ENCODE data around the gene NEMF.
"Not testable (repeated sequence)": the region's sequence is repeated elsewhere in the genome, so short reads cannot be mapped to it uniquely, and the experiment has no call there.

The NEMF gene

GRCh38 chr14:49816118-49816517 is 36.5 kb downstream of the NEMF start:
- H3K9me3 Mint-ChIP-seq = peaks cover 15% of the 10 kb centered on the region
- not testable (repeated sequence) for H3K4me3 Mint-ChIP-seq; H3K4me1 Mint-ChIP-seq (ENCODE audit: low read depth); H3K27me3 Mint-ChIP-seq (ENCODE audit: low read depth); H3K27ac Mint-ChIP-seq; DNase-seq (ENCODE audit: low spot score)
- peaks cover 72% of the 10 kb centered on the region for H3K36me3 Mint-ChIP-seq (ENCODE audit: low read depth)

GRCh38 chr14:49808780-49809179 is 43.8 kb downstream of the NEMF start:
- Mint-ChIP-seq H3K4me3 (no peak overlapping the region), H3K27ac (no peak overlapping the region), H3K9me3 (no peaks in the 10 kb centered on the region), H3K27me3 (ENCODE audit: low read depth) (no peaks in the 10 kb centered on the region), H3K4me1 (ENCODE audit: low read depth) (peaks cover 2% of the 10 kb centered on the region), H3K36me3 (ENCODE audit: low read depth) (peaks cover 51% of the 10 kb centered on the region)
- no peak for DNase-seq (ENCODE audit: low spot score)

GRCh38 chr14:49796025-49796424 is 56.6 kb downstream of the NEMF start:
- Mint-ChIP-seq H3K27ac (no peak overlapping the region), H3K4me3 (no peak overlapping the region), H3K36me3 (ENCODE audit: low read depth) (peaks cover 64% of the 10 kb centered on the region), H3K4me1 (ENCODE audit: low read depth) (peaks cover 1% of the 10 kb centered on the region), H3K27me3 (ENCODE audit: low read depth) (no peaks in the 10 kb centered on the region), H3K9me3 (no peaks in the 10 kb centered on the region)
- DNase-seq (ENCODE audit: low spot score) = no peak

- H3K27me3 Mint-ChIP-seq (ENCODE audit: low read depth) = no peaks in the 10 kb centered on the region
- no peak for DNase-seq (ENCODE audit: low spot score)
- H3K4me3 Mint-ChIP-seq = no peak overlapping the region
- no peaks in the 10 kb centered on the region for H3K9me3 Mint-ChIP-seq
- H3K27ac Mint-ChIP-seq = no peak overlapping the region
- peaks cover 4% of the 10 kb centered on the region for H3K4me1 Mint-ChIP-seq (ENCODE audit: low read depth)
- H3K36me3 Mint-ChIP-seq (ENCODE audit: low read depth) = peaks cover 59% of the 10 kb centered on the region
Measured at GRCh38 chr14:49792618-49793017, 60.0 kb downstream of the NEMF start.

GRCh38 chr14:49786315-49786714 is 66.3 kb downstream of the NEMF start:
- DNase-seq (ENCODE audit: low spot score) = no peak
- Mint-ChIP-seq H3K27ac (no peak overlapping the region), H3K27me3 (ENCODE audit: low read depth) (no peaks in the 10 kb centered on the region), H3K4me3 (no peak overlapping the region), H3K4me1 (ENCODE audit: low read depth) (peaks cover 2% of the 10 kb centered on the region), H3K9me3 (no peaks in the 10 kb centered on the region), H3K36me3 (ENCODE audit: low read depth) (peaks cover 69% of the 10 kb centered on the region)

GRCh38 chr14:49783394-49784014 is 69.1 kb downstream of the NEMF start:
- Mint-ChIP-seq H3K36me3 (ENCODE audit: low read depth) (peaks cover 70% of the 10 kb centered on the region), H3K4me1 (ENCODE audit: low read depth) (no peaks in the 10 kb centered on the region), H3K9me3 (no peaks in the 10 kb centered on the region), H3K27ac (no peak overlapping the region), H3K27me3 (ENCODE audit: low read depth) (no peaks in the 10 kb centered on the region), H3K4me3 (no peak overlapping the region)
- DNase-seq (ENCODE audit: low spot score) = no peak

GRCh38 chr14:49781040-49781439 is 71.5 kb downstream of the NEMF start:
- H3K9me3 Mint-ChIP-seq; H3K4me3 Mint-ChIP-seq; H3K27ac Mint-ChIP-seq; H3K27me3 Mint-ChIP-seq (ENCODE audit: low read depth); H3K4me1 Mint-ChIP-seq (ENCODE audit: low read depth); DNase-seq (ENCODE audit: low spot score): not testable (repeated sequence)
- H3K36me3 Mint-ChIP-seq (ENCODE audit: low read depth) = peaks cover 64% of the 10 kb centered on the region

- Mint-ChIP-seq H3K9me3 (no peaks in the 10 kb centered on the region), H3K27me3 (ENCODE audit: low read depth) (no peaks in the 10 kb centered on the region), H3K4me1 (ENCODE audit: low read depth) (peaks cover 3% of the 10 kb centered on the region), H3K4me3 (no peak overlapping the region), H3K36me3 (ENCODE audit: low read depth) (peaks cover 57% of the 10 kb centered on the region), H3K27ac (no peak overlapping the region)
- no peak for DNase-seq (ENCODE audit: low spot score)
Measured at GRCh38 chr14:49778421-49778820, 74.2 kb downstream of the NEMF start.

DNA sequence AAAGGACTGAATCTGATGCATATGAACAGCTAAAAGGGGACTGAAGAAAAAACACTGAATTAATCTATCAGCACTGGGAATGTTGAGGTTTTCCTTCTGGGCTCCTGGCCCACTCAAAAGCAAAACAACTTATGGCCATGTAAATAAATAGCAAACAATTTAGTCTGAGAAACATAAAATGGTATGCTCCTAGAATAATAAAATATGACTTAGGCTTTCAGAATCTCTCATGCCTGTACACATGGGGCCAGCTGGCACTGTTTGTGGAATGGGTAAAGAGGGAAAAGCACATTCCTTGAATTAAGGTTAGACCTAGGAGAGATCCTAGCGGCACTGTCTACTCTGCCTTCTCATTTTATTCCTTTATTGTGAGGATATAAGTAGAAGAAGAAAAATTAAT is 78.5 kb downstream of the NEMF start:
- Mint-ChIP-seq H3K4me3 (no peak overlapping the region), H3K9me3 (no peaks in the 10 kb centered on the region), H3K4me1 (ENCODE audit: low read depth) (peaks cover 21% of the 10 kb centered on the region), H3K36me3 (ENCODE audit: low read depth) (peaks cover 30% of the 10 kb centered on the region), H3K27ac (no peak overlapping the region), H3K27me3 (ENCODE audit: low read depth) (no peaks in the 10 kb centered on the region)
- DNase-seq (ENCODE audit: low spot score) = no peak

DNA sequence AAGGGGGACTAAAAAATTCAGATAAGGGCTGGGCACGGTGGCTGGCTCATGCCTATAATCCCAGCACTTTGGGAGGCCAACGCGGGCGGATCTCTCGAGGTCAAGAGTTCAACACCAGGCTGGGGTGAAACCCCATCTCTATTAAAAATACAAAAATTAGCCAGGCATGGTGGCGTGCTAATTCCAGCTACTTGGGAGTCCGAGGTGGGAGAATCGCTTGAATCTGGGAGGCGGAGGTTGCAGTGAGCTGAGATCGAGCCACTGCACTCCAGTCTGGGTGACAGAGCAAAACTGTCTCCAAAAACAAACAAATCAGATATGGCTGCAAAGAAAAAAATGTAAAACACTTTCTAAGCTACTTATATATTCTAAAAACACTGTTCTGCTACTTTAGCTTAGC is 80.9 kb downstream of the NEMF start:
- H3K27ac Mint-ChIP-seq; DNase-seq (ENCODE audit: low spot score); H3K27me3 Mint-ChIP-seq (ENCODE audit: low read depth); H3K4me3 Mint-ChIP-seq; H3K9me3 Mint-ChIP-seq: not testable (repeated sequence)
- H3K4me1 Mint-ChIP-seq (ENCODE audit: low read depth) = peaks cover 31% of the 10 kb centered on the region
- peaks cover 19% of the 10 kb centered on the region for H3K36me3 Mint-ChIP-seq (ENCODE audit: low read depth)

- peak overlapping the region; percentile 74 for H3K27ac Mint-ChIP-seq
- peaks cover 13% of the 10 kb centered on the region for H3K36me3 Mint-ChIP-seq (ENCODE audit: low read depth)
Measured at GRCh38 chr14:49770212-49770817, 82.3 kb downstream of the NEMF start.

DNA sequence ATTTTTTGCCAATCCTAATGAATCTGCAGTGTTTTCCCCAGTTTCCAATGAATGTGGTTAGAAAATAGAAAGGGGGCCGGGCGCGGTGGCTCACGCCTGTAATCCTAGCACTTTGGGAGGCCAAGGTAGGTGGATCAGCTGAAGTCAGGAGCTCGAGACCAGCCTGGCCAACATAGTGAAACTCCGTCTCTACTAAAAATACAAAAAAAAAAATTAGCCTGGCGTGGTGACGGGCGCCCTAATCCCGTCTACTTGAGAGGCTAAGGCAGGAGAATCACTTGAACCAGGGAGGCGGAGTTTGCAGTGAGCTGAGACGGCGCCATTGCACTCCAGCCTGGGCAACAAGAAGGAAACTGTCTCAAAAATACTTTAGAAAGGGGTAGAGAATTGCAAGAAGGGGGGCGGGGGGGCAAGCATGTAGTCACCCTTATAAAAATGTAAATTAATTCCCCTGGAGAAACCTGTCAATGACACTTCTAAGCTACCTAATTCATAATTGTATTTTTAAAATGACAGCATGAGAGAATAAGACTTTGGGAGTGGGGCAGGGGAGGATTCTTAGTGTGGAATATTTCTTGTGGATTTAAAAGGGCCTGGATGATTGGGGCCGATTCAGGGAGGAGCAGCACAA is 82.9 kb downstream of the NEMF start:
- Mint-ChIP-seq H3K27ac (peak overlapping the region; percentile 100), H3K4me1 (ENCODE audit: low read depth) (peaks cover 29% of the 10 kb centered on the region), H3K4me3 (peak overlapping the region; percentile 98), H3K9me3 (no peaks in the 10 kb centered on the region), H3K27me3 (ENCODE audit: low read depth) (no peaks in the 10 kb centered on the region), H3K36me3 (ENCODE audit: low read depth) (peaks cover 8% of the 10 kb centered on the region)
- no peak for DNase-seq (ENCODE audit: low spot score)

More at GRCh38 chr14:49770212-49770817, 82.3 kb downstream of the NEMF start:
- no peak for DNase-seq (ENCODE audit: low spot score)
- Mint-ChIP-seq H3K4me1 (ENCODE audit: low read depth) (peaks cover 29% of the 10 kb centered on the region), H3K27me3 (ENCODE audit: low read depth) (no peaks in the 10 kb centered on the region), H3K9me3 (no peaks in the 10 kb centered on the region), H3K4me3 (peak overlapping the region; percentile 98)

GRCh38 chr14:49769171-49769570 is 83.4 kb downstream of the NEMF start:
- H3K9me3 Mint-ChIP-seq = no peaks in the 10 kb centered on the region
- H3K27ac Mint-ChIP-seq = peak overlapping the region; percentile 100
- H3K4me3 Mint-ChIP-seq = peak overlapping the region; percentile 98
- DNase-seq (ENCODE audit: low spot score) = no peak
- no peaks in the 10 kb centered on the region for H3K27me3 Mint-ChIP-seq (ENCODE audit: low read depth)
- H3K4me1 Mint-ChIP-seq (ENCODE audit: low read depth) = peaks cover 29% of the 10 kb centered on the region
- peaks cover 4% of the 10 kb centered on the region for H3K36me3 Mint-ChIP-seq (ENCODE audit: low read depth)

GRCh38 chr14:49768301-49769121 is 84.1 kb downstream of the NEMF start:
- Mint-ChIP-seq H3K4me1 (ENCODE audit: low read depth) (peaks cover 32% of the 10 kb centered on the region), H3K27me3 (ENCODE audit: low read depth) (no peaks in the 10 kb centered on the region), H3K36me3 (ENCODE audit: low read depth) (peaks cover 4% of the 10 kb centered on the region), H3K9me3 (no peaks in the 10 kb centered on the region), H3K27ac (peak overlapping the region; percentile 100), H3K4me3 (peak overlapping the region; percentile 98)
- peak; percentile 82 for DNase-seq (ENCODE audit: low spot score)

Data from T-helper 2 cell treated with Interferon-gamma antibody and Interleukin-4, amounts not matched to agents 5 μg/mL and 100 μg/mL, for 36 hours (primary cell).